NCI-H345 (cell line): ENCODE measurements around the gene GPALPP1.
"Not testable (repeated sequence)": the region's sequence is repeated elsewhere in the genome, so short reads cannot be mapped to it uniquely, and the experiment has no call there.

Experiments used
- DNase-seq: peaks from one replicate; lab custom pipeline; 2025; lab: John Stamatoyannopoulos, UW

Gene GPALPP1

DNA sequence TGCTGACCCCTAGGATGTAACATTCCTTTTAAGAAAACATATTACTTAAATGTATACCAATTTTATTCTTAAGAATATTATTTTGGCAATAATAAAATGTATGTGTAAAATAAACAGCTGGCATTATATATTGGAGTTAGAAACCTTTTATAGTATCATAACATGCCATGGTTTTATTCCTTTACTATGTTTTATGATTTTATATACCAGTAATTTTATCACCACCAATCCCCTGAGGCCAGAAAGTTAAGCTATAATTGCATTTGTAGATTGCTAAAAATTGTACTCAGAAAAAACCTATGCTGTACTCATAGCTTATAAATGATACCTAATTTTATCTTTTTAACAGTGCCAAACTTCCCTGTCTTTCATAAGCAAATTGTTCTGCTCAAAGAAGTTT, 17.9 kb downstream of the GPALPP1 start:
- no peak for DNase-seq

DNA sequence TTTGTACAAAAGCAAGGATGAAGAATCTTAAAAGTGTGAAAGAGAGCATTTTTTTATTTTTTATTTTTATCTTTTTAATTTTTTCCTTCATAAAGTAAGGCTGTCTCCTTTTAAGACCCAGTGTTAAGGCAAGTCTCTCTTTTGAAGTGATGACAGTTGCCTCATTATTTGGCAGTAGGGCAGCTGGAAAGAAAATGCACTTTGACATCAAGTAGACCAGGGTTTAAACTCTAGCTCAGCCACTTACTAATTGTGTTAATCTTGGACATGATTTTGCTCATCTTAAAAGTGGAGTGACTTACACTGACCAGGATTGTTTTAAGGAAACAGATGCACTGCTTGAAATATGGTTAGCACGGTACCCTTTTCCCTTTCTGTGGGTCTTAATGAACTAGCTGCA, 18.5 kb downstream of the GPALPP1 start:
- DNase-seq, result no peak

- no peak for DNase-seq
Measured at GRCh38 chr13:45011198-45011597, 21.9 kb downstream of the GPALPP1 start.

DNA sequence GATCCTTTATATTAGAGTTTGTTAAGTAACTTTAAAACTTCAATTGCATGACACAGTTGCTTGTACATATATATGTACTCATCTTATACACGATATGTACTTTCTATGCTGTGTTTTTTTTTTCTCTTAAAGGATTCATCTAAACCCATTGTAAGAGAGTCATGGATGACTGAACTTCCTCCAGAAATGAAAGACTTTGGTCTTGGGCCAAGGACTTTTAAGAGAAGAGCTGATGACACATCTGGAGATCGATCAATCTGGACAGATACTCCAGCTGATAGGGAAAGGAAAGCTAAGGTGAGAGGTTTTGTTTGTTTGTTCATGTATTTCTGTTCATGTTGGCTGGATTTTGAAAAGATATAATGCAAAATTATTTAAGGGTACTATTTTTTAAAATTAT, 26.0 kb downstream of the GPALPP1 start:
- DNase-seq, result no peak

- no peak for DNase-seq
Measured at GRCh38 chr13:45016792-45017425, 27.6 kb downstream of the GPALPP1 start.

DNA sequence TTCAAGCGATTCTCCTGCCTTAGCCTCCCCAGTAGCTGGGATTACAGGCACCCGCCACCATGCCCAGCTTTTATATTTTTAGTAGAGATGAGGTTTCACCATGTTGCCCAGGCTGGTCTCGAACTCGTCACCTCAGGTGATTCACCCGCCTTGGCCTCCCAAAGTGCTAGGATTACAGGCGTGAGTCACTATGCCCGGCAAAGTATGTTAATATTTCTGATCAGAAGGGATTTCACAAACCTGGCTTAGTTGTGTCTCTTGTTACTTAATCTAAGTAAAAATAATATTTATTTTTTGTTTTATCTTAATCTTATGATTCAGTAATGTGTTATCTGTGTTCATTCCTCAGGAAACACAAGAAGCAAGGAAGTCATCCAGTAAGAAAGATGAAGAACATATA, 30.6 kb downstream of the GPALPP1 start:
- DNase-seq, result not testable (repeated sequence)

GRCh38 chr13:45021250-45021649, 31.9 kb downstream of the GPALPP1 start:
- DNase-seq, result no peak

- no peak for DNase-seq
Measured at GRCh38 chr13:45024847-45025246, 35.5 kb downstream of the GPALPP1 start.

- no peak for DNase-seq
Measured at GRCh38 chr13:45034342-45034741, 45.0 kb downstream of the GPALPP1 start.

DNA sequence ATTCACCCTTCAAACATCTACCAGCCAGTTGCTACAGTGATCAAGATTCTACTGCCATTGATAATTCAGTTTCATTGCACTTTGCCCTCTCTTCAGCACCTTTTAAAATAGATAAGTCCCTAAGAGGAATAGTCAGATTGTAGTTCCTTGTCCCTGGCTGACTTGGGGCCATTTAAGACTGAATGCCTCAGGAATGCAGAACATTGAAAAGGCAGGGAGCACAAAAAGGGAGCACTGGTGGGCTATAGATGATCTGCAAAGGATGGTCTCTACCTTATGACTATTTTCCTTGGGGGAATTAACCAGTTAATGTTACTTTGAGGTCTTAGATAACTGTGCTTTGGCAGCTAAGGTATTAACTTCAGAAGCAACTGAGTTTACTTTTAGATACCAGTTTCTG, 46.9 kb downstream of the GPALPP1 start:
- DNase-seq, result no peak

- no peak for DNase-seq
Measured at GRCh38 chr13:45040173-45040572, 50.8 kb downstream of the GPALPP1 start.

- DNase-seq, result no peak
Measured at GRCh38 chr13:45040622-45041021, 51.3 kb downstream of the GPALPP1 start.

DNA sequence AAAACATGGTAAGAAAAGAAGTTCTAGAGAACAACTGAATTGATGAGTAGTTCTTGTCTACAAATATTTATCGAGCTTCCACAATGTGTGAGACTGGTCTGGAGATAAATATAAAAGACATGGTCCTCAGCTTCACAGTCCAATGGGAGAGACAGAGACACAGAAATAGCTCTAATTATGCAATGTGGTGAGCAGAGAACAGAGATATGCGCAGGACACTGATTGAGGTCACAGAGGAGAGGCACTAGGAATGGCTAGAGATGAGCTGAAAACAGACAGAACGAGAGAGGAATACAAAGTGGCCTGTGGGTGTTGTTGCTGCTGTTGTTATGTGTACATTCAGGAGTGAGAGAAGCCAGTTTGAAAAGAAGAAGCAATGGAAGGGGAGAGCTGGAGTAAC, 53.2 kb downstream of the GPALPP1 start:
- DNase-seq, result no peak

GRCh38 chr13:45046445-45046844, 57.1 kb downstream of the GPALPP1 start:
- DNase-seq, result no peak

DNA sequence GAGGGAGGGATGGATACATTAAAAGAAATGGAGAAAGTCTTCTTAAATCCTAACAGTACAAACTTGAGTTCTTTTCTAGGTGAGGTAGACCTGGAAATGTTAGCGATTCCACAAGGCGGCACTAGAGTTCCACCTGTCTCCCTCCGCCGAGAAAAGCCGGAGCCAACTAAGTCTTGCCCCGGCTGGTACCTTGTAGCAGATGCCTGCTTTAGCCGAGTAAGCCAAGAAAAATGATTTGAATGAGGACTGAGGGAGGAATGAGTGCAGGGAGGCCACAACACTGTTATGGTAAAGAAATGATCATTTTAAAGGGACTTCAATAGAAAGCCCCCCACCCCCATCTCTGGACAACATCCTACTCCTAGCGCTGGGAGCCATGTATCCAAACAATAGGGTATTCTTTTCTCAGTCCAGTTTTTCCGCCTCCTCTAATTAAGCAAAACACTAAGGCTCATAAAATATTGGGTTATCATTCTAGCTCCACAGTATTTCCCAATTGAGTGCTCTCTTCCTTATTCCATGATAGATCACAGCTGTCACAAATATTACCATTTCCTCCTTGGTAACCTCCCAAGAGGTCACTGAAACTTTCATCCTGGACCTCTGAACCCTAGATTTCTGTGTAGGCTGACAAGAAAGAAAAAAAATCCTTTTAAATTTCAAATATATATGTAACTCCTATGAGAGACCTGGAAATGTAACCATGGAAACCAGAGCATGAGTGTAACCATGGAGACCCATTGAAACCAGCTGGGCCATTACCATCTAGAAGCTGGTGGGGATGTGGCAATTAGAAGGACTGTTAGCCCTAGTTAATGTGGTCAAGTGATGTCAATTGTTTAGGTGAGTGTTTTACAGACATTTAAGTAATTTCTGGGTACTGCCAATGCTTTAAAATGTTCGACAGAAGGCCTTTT, 58.3 kb downstream of the GPALPP1 start:
- peak; percentile 64 for DNase-seq

GRCh38 chr13:45048890-45049407, 59.6 kb downstream of the GPALPP1 start:
- no peak for DNase-seq

- DNase-seq, result no peak
Measured at GRCh38 chr13:45049478-45049877, 60.1 kb downstream of the GPALPP1 start.

DNA sequence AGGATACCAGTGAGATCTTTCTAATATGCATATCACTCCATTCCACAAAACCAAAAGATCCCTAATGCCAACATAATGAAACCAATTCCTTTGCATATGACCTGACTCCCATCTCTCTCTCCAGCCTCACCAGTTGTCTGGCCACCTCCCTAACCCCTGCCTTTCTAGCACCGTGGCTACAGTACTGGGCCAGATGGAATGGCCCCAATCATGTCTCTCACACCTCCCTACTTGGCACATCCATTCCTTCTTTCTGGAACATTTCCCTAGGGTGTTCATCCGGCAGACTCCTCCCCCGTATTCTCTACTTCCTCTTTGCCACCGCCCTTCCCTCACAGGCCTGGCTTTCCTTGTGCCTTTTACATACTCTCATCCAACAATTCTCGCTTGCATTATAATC, 62.0 kb downstream of the GPALPP1 start:
- no peak for DNase-seq

GRCh38 chr13:45055198-45055901, 66.0 kb downstream of the GPALPP1 start:
- DNase-seq, result no peak

DNA sequence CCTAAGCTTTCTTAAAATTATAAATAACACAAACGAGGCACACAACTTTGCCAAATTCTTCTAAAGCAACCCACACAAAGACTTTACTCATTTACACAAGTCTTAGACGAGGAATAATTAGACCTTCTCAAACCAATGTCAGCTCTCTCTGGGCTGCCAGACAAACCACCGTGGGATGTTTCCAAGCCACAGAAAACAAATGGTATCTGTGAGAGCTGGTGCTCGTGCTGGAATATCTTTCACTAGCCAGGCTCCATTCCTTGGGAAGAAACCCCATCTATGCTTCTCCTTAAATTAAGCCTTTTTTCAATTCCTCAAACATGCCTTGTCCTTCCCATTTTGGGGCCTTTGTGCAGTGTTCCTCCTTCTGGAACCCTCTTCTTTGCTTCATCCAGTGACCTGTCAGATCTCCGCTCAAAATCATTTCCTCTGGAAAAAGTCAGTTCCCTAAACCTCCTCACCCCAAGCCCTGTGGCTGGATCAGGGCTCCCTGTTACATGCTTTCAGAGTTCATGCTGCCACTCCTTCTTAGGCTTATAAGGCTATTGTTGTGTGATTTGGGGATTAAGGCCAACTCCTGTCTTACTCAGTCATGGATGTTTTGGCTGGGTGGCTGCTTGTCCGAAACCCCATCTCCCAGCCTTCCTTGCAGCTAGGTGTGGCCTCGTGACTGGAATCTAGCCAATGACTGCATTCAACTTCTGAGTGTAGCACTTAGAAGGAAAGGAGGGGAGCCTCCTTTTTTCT, 66.7 kb downstream of the GPALPP1 start:
- DNase-seq, result no peak

- DNase-seq, result no peak
Measured at GRCh38 chr13:45060062-45060461, 70.7 kb downstream of the GPALPP1 start.
